ENCODE results near the gene PCBD1.

GRCh38 chr10:70927189-70927943 lies 39.0 kb upstream of the PCBD1 start:
- no peak for TF ChIP-seq CTCF (IDR thresholded peaks at IDR 0.05; ENCODE audit: insufficient read depth, low read length)
- no peak for TF ChIP-seq POLR2AphosphoS5 (IDR thresholded peaks at IDR 0.05; ENCODE audit: low read depth)
- no peak for TF ChIP-seq REST (IDR thresholded peaks at IDR 0.05; ENCODE audit: insufficient replicate concordance, low read depth)
- no peak for TF ChIP-seq GABPA (IDR thresholded peaks at IDR 0.05; ENCODE audit: low read depth)
